SJCRH30 (cell line): ENCODE measurements around the gene EHHADH. TPM values are rescaled to one million over a fixed set of nuclear protein-coding genes. Genes with fewer than 3 reads are reported as not detected.
"Not testable (repeated sequence)": the region's sequence is repeated elsewhere in the genome, so short reads cannot be mapped to it uniquely, and the experiment has no call there.

Experiments used
- DNase-seq, 2 experiments: peaks; one replicate each; pipeline ENCODE4 v3.0.0-alpha.2; 2015 to 2020
- H3K27ac ChIP-seq: fragments of 250-450 bp; sonication (Bioruptor Pico); 2 replicates; pipeline ENCODE4 v1.5.1; 2020; ENCODE audit warnings: mild to moderate bottlenecking, moderate library complexity
- H3K27me3 ChIP-seq: fragments of 250-450 bp; sonication (Bioruptor Pico); 2 replicates; pipeline ENCODE4 v1.5.1; 2020; ENCODE audit warnings: mild to moderate bottlenecking, moderate library complexity
- H3K36me3 ChIP-seq: fragments of 250-450 bp; sonication (Bioruptor Pico); 2 replicates; pipeline ENCODE4 v1.5.1; 2020; ENCODE audit warnings: mild to moderate bottlenecking, moderate library complexity
- H3K4me1 ChIP-seq: fragments of 250-450 bp; sonication (Bioruptor Pico); 2 replicates; pipeline ENCODE4 v1.5.1; 2020; ENCODE audit warnings: mild to moderate bottlenecking, moderate library complexity
- H3K4me3 ChIP-seq: fragments of 250-450 bp; sonication (Bioruptor Pico); 2 replicates; pipeline ENCODE4 v1.5.1; 2020; ENCODE audit warnings: mild to moderate bottlenecking, moderate library complexity
- H3K9me3 ChIP-seq: fragments of 250-450 bp; sonication (Bioruptor Pico); replicated peaks from 2 replicates; pipeline ENCODE4 v1.5.1; 2020; ENCODE audit warnings: mild to moderate bottlenecking, moderate library complexity
- total RNA-seq: library from RNA; depleted of rRNA; stranded (reverse); fragments of >200 nt; shearing (Covaris generic); gene quantifications from 2 replicates; pipeline ENCODE4 v1.2.3, GENCODE V29; 2014

EHHADH gene
- total RNA-seq, 1 experiment from 2014 or later, result 5.7 TPM

- Histone ChIP-seq H3K27ac (no peak overlapping the region), H3K27me3 (no peaks in the 10 kb centered on the region), H3K4me1 (no peaks in the 10 kb centered on the region), H3K4me3 (no peak overlapping the region), H3K36me3 (no peaks in the 10 kb centered on the region), H3K9me3 (no peaks in the 10 kb centered on the region)
- DNase-seq, result no peak
These were observed 14.5 kb upstream of the EHHADH start for GRCh38 chr3:185268194-185268962.

- Histone ChIP-seq H3K4me1 (no peaks in the 10 kb centered on the region), H3K36me3 (no peaks in the 10 kb centered on the region), H3K27me3 (no peaks in the 10 kb centered on the region), H3K27ac (no peak overlapping the region), H3K4me3 (no peak overlapping the region), H3K9me3 (no peaks in the 10 kb centered on the region)
- DNase-seq, result no peak
These were observed 13.3 kb upstream of the EHHADH start for GRCh38 chr3:185267193-185267592.

- no peak overlapping the region for H3K4me3 ChIP-seq
- no peaks in the 10 kb centered on the region for H3K9me3 ChIP-seq
- no peak for DNase-seq
- no peaks in the 10 kb centered on the region for H3K4me1 ChIP-seq
- H3K27ac ChIP-seq, result no peak overlapping the region
- no peaks in the 10 kb centered on the region for H3K27me3 ChIP-seq
- no peaks in the 10 kb centered on the region for H3K36me3 ChIP-seq
These were observed 11.2 kb upstream of the EHHADH start for GRCh38 chr3:185264849-185265553.

GRCh38 chr3:185263423-185263822, 9.6 kb upstream of the EHHADH start:
- DNase-seq, result no peak
- no peaks in the 10 kb centered on the region for H3K27me3 ChIP-seq
- H3K4me1 ChIP-seq, result no peaks in the 10 kb centered on the region
- H3K4me3 ChIP-seq, result no peak overlapping the region
- no peaks in the 10 kb centered on the region for H3K36me3 ChIP-seq
- no peak overlapping the region for H3K27ac ChIP-seq
- no peaks in the 10 kb centered on the region for H3K9me3 ChIP-seq

- no peak for DNase-seq
- H3K27me3 ChIP-seq, result no peaks in the 10 kb centered on the region
- H3K27ac ChIP-seq, result no peak overlapping the region
- H3K9me3 ChIP-seq, result 0 out of 2 replicates have a peak, but pooled peaks cover 3% of the 10 kb centered on the region
- H3K4me1 ChIP-seq, result no peaks in the 10 kb centered on the region
- no peak overlapping the region for H3K4me3 ChIP-seq
- H3K36me3 ChIP-seq, result no peaks in the 10 kb centered on the region
These were observed 3.5 kb upstream of the EHHADH start for GRCh38 chr3:185257334-185257733.

- Histone ChIP-seq H3K4me1 (0 out of 2 replicates have a peak, but pooled peaks cover 4% of the 10 kb centered on the region), H3K36me3 (no peaks in the 10 kb centered on the region), H3K4me3 (no peak overlapping the region), H3K27me3 (no peaks in the 10 kb centered on the region), H3K9me3 (0 out of 2 replicates have a peak, but pooled peaks cover 3% of the 10 kb centered on the region), H3K27ac (no peak overlapping the region)
- DNase-seq, result no peak
These were observed 950 bp upstream of the EHHADH start for GRCh38 chr3:185254799-185255198.

GRCh38 chr3:185253133-185253532, 716 bp downstream of the EHHADH start:
- H3K36me3 ChIP-seq, H3K27me3 ChIP-seq, H3K27ac ChIP-seq, DNase-seq, H3K9me3 ChIP-seq, H3K4me1 ChIP-seq: not testable (repeated sequence)
- H3K4me3 ChIP-seq, result peak overlapping the region; percentile 72

- Histone ChIP-seq H3K9me3 (no peaks in the 10 kb centered on the region), H3K36me3 (0 out of 2 replicates have a peak, but pooled peaks cover 5% of the 10 kb centered on the region), H3K27ac (no peak overlapping the region), H3K4me1 (0 out of 2 replicates have a peak, but pooled peaks cover 4% of the 10 kb centered on the region), H3K4me3 (no peak overlapping the region), H3K27me3 (no peaks in the 10 kb centered on the region)
- DNase-seq, result no peak
These were observed 2.6 kb downstream of the EHHADH start for GRCh38 chr3:185251272-185251671.

- H3K9me3 ChIP-seq, result no peaks in the 10 kb centered on the region
- H3K27ac ChIP-seq, result no peak overlapping the region
- 0 out of 2 replicates have a peak, but pooled peaks cover 4% of the 10 kb centered on the region for H3K4me1 ChIP-seq
These were observed 3.2 kb downstream of the EHHADH start for GRCh38 chr3:185250653-185251052.

GRCh38 chr3:185250247-185250646, 3.6 kb downstream of the EHHADH start:
- Histone ChIP-seq H3K4me3 (no peak overlapping the region), H3K4me1 (0 out of 2 replicates have a peak, but pooled peaks cover 4% of the 10 kb centered on the region), H3K27me3 (no peaks in the 10 kb centered on the region), H3K27ac (no peak overlapping the region), H3K36me3 (0 out of 2 replicates have a peak, but pooled peaks cover 5% of the 10 kb centered on the region), H3K9me3 (no peaks in the 10 kb centered on the region)
- DNase-seq, result no peak

More at GRCh38 chr3:185250653-185251052, 3.2 kb downstream of the EHHADH start:
- DNase-seq, result no peak
- Histone ChIP-seq H3K36me3 (0 out of 2 replicates have a peak, but pooled peaks cover 5% of the 10 kb centered on the region), H3K4me3 (no peak overlapping the region), H3K27me3 (no peaks in the 10 kb centered on the region)

GRCh38 chr3:185242642-185243041, 11.2 kb downstream of the EHHADH start:
- Histone ChIP-seq H3K27me3 (no peaks in the 10 kb centered on the region), H3K9me3 (peaks cover 2% of the 10 kb centered on the region), H3K27ac (no peak overlapping the region), H3K36me3 (0 out of 2 replicates have a peak, but pooled peaks cover 5% of the 10 kb centered on the region), H3K4me3 (no peak overlapping the region), H3K4me1 (no peaks in the 10 kb centered on the region)
- no peak for DNase-seq

GRCh38 chr3:185236969-185237368, 16.9 kb downstream of the EHHADH start:
- no peak for DNase-seq
- no peak overlapping the region for H3K4me3 ChIP-seq
- H3K27ac ChIP-seq, result no peak overlapping the region
- no peaks in the 10 kb centered on the region for H3K4me1 ChIP-seq
- H3K9me3 ChIP-seq, result peaks cover 2% of the 10 kb centered on the region
- H3K27me3 ChIP-seq, result no peaks in the 10 kb centered on the region
- no peaks in the 10 kb centered on the region for H3K36me3 ChIP-seq

- Histone ChIP-seq H3K36me3 (no peaks in the 10 kb centered on the region), H3K4me3 (no peak overlapping the region), H3K9me3 (no peaks in the 10 kb centered on the region), H3K4me1 (no peaks in the 10 kb centered on the region), H3K27me3 (no peaks in the 10 kb centered on the region), H3K27ac (no peak overlapping the region)
- DNase-seq, result no peak
These were observed 20.5 kb downstream of the EHHADH start for GRCh38 chr3:185233328-185233727.

- H3K4me3 ChIP-seq, H3K9me3 ChIP-seq, H3K27ac ChIP-seq, DNase-seq, H3K27me3 ChIP-seq, H3K36me3 ChIP-seq, H3K4me1 ChIP-seq: not testable (repeated sequence)
These were observed 27.3 kb downstream of the EHHADH start for GRCh38 chr3:185226526-185226925.

- DNase-seq, result no peak
- H3K36me3 ChIP-seq, result no peaks in the 10 kb centered on the region
- H3K9me3 ChIP-seq, result no peaks in the 10 kb centered on the region
- no peak overlapping the region for H3K4me3 ChIP-seq
- H3K27me3 ChIP-seq, result no peaks in the 10 kb centered on the region
- no peak overlapping the region for H3K27ac ChIP-seq
- no peaks in the 10 kb centered on the region for H3K4me1 ChIP-seq
These were observed 28.3 kb downstream of the EHHADH start for GRCh38 chr3:185225523-185225922.
